Mesenchymal stem cell (in vitro differentiated cells and primary cell): ENCODE data around the gene KCNQ5.

Experiments
- DNase-seq: peaks from one replicate; pipeline ENCODE4 v3.0.0-alpha.2; 2013
- H2AFZ ChIP-seq: one replicate; pipeline ENCODE4 v1.6.1; 2013; ENCODE audit warnings: low read depth, mild to moderate bottlenecking, control low read depth, inconsistent platforms, low read length, moderate library complexity
- H2AK5ac ChIP-seq: 2 replicates; pipeline ENCODE4 v1.6.1; 2013; ENCODE audit warnings: low read length, moderate library complexity, mild to moderate bottlenecking, inconsistent platforms; ENCODE audit not compliant: severe bottlenecking
- H2BK120ac ChIP-seq: one replicate; pipeline ENCODE4 v1.6.1; 2013; ENCODE audit warnings: low read depth, mild to moderate bottlenecking, inconsistent platforms, low read length, moderate library complexity
- H2BK12ac ChIP-seq, 2 experiments: one replicate each; pipeline ENCODE4 v1.6.1; 2013; ENCODE audit warnings: inconsistent platforms in 2 of 2, low read length in 2 of 2, mild to moderate bottlenecking in 2 of 2, moderate library complexity in 2 of 2, control low read depth in 1 of 2
- H2BK15ac ChIP-seq: one replicate; pipeline ENCODE4 v1.6.1; 2013; ENCODE audit warnings: mild to moderate bottlenecking, low read depth, inconsistent platforms; ENCODE audit not compliant: poor library complexity, severe bottlenecking
- H2BK5ac ChIP-seq: 2 replicates; pipeline ENCODE4 v1.6.1; 2013; ENCODE audit warnings: low read depth, mild to moderate bottlenecking, low read length, control low read depth, inconsistent platforms; ENCODE audit not compliant: poor library complexity, severe bottlenecking
- H3K14ac ChIP-seq, 2 experiments: one replicate each; pipeline ENCODE4 v1.6.1; 2013; ENCODE audit warnings: inconsistent platforms in 2 of 2, low read length in 2 of 2, control low read depth in 1 of 2, mild to moderate bottlenecking in 1 of 2, moderate library complexity in 1 of 2
- H3K18ac ChIP-seq, 2 experiments: one replicate each; pipeline ENCODE4 v1.6.1; 2013; ENCODE audit warnings: inconsistent platforms in 2 of 2, low read length in 2 of 2, control low read depth in 1 of 2, low read depth in 1 of 2, mild to moderate bottlenecking in 1 of 2
- H3K23ac ChIP-seq, 2 experiments: one replicate each; pipeline ENCODE4 v1.6.1; 2013; ENCODE audit warnings: inconsistent platforms in 2 of 2, low read length in 2 of 2, mild to moderate bottlenecking in 2 of 2, moderate library complexity in 2 of 2, control low read depth in 1 of 2
- H3K27ac ChIP-seq: 2 replicates; pipeline ENCODE4 v1.5.1; 2013; ENCODE audit warnings: mild to moderate bottlenecking, moderate library complexity, low read length, control low read depth, inconsistent platforms; ENCODE audit not compliant: poor library complexity, severe bottlenecking
- H3K27me3 ChIP-seq, 2 experiments: 2 replicates each; pipeline versions ENCODE4 v1.6.1 to v1.7.0; 2013; ENCODE audit warnings: low read length in 2 of 2, mild to moderate bottlenecking in 2 of 2, moderate library complexity in 2 of 2, control low read depth in 1 of 2, inconsistent platforms in 1 of 2; ENCODE audit not compliant: control insufficient read depth in 1 of 2, insufficient read depth in 1 of 2
- H3K36me3 ChIP-seq, 2 experiments: 2 replicates each; pipeline versions ENCODE4 v1.6.1 to v1.7.0; 2013; ENCODE audit warnings: low read length in 2 of 2, control low read depth in 1 of 2, inconsistent platforms in 1 of 2, low read depth in 1 of 2, mild to moderate bottlenecking in 1 of 2; ENCODE audit not compliant: insufficient read depth in 2 of 2, control insufficient read depth in 1 of 2
- H3K4ac ChIP-seq, 2 experiments: one replicate each; pipeline ENCODE4 v1.6.1; 2013; ENCODE audit warnings: inconsistent platforms in 2 of 2, low read length in 2 of 2, mild to moderate bottlenecking in 2 of 2, moderate library complexity in 2 of 2, control low read depth in 1 of 2, low read depth in 1 of 2
- H3K4me1 ChIP-seq: 2 replicates; pipeline ENCODE4 v1.6.1; 2013; ENCODE audit warnings: low read depth, low read length, control low read depth; ENCODE audit not compliant: control insufficient read depth, insufficient read depth
- H3K4me2 ChIP-seq: 2 replicates; pipeline ENCODE4 v1.6.1; 2013; ENCODE audit warnings: low read length, mild to moderate bottlenecking, inconsistent platforms; ENCODE audit not compliant: poor library complexity, severe bottlenecking
- H3K4me3 ChIP-seq, 2 experiments: 2 replicates each; pipeline versions ENCODE4 v1.5.1 to v1.7.0; 2013; ENCODE audit warnings: low read length in 2 of 2, mild to moderate bottlenecking in 2 of 2, control low read depth in 1 of 2, low read depth in 1 of 2; ENCODE audit not compliant: insufficient read depth in 1 of 2
- H3K79me1 ChIP-seq: replicated peaks from 2 replicates; pipeline ENCODE4 v1.6.1; 2013; ENCODE audit warnings: mild to moderate bottlenecking, control low read depth, low read length, inconsistent platforms; ENCODE audit not compliant: poor library complexity, severe bottlenecking
- H3K9ac ChIP-seq: 2 replicates; pipeline ENCODE4 v1.7.0; 2013; ENCODE audit warnings: mild to moderate bottlenecking, low read length, moderate library complexity
- H3K9me3 ChIP-seq: 2 replicates; pipeline ENCODE4 v1.7.0; 2013; ENCODE audit warnings: mild to moderate bottlenecking, low read length; ENCODE audit not compliant: control insufficient read depth
- H4K8ac ChIP-seq: one replicate; pipeline ENCODE4 v1.6.1; 2013; ENCODE audit warnings: inconsistent platforms, mild to moderate bottlenecking, low read length, moderate library complexity
- H4K91ac ChIP-seq: one replicate; pipeline ENCODE4 v1.6.1; 2013; ENCODE audit warnings: mild to moderate bottlenecking, low read length, inconsistent platforms
- WGBS: methylation state at CpG from one replicate; pipeline ENCODE4 v1.1.7; 2013; ENCODE audit warnings: mixed read lengths; 5-methylcytosine and 5-hydroxymethylcytosine counted together

The KCNQ5 gene

GRCh38 chr6:72850469-72850868, 228.6 kb downstream of the KCNQ5 start:
- Histone ChIP-seq H3K27me3 (no peaks in the 10 kb centered on the region), H3K4me1 (no peaks in the 10 kb centered on the region), H4K8ac (no peak overlapping the region), H2BK12ac (no peak overlapping the region), H2BK120ac (no peak overlapping the region), H3K4ac (no peak overlapping the region), H2AFZ (no peak overlapping the region), H3K9me3 (no peaks in the 10 kb centered on the region), H3K79me1 (no peaks in the 10 kb centered on the region), H3K23ac (no peak overlapping the region), H2BK5ac (no peak overlapping the region), H3K4me2 (no peak overlapping the region), H2BK15ac (no peak overlapping the region), H3K36me3 (no peaks in the 10 kb centered on the region), H3K4me3 (no peak overlapping the region), H4K91ac (no peak overlapping the region), H3K14ac (no peak overlapping the region), H2AK5ac (no peak overlapping the region), H3K9ac (no peak overlapping the region), H3K18ac (no peak overlapping the region), H3K27ac (no peak overlapping the region)
- WGBS = no CpG with 5 or more reads among the region's 1 CpG
- DNase-seq = no peak

GRCh38 chr6:72855471-72855870, 233.6 kb downstream of the KCNQ5 start:
- Histone ChIP-seq H2BK12ac (no peak overlapping the region), H3K4ac (no peak overlapping the region), H3K23ac (no peak overlapping the region), H3K4me3 (no peak overlapping the region), H3K79me1 (no peaks in the 10 kb centered on the region), H3K4me2 (no peak overlapping the region), H3K14ac (no peak overlapping the region), H2BK120ac (no peak overlapping the region), H3K9ac (no peak overlapping the region), H2BK15ac (no peak overlapping the region), H3K27ac (no peak overlapping the region), H4K91ac (no peak overlapping the region), H2BK5ac (no peak overlapping the region), H4K8ac (no peak overlapping the region), H3K18ac (no peak overlapping the region), H3K4me1 (no peaks in the 10 kb centered on the region), H3K9me3 (no peaks in the 10 kb centered on the region), H3K36me3 (no peaks in the 10 kb centered on the region), H3K27me3 (no peaks in the 10 kb centered on the region), H2AFZ (no peak overlapping the region), H2AK5ac (no peak overlapping the region)
- WGBS = 88% methylated on average over 1 of the region's 2 CpGs
- no peak for DNase-seq

GRCh38 chr6:72856801-72857200, 234.9 kb downstream of the KCNQ5 start:
- Histone ChIP-seq H3K14ac (no peak overlapping the region), H4K8ac (no peak overlapping the region), H4K91ac (no peak overlapping the region), H3K36me3 (no peaks in the 10 kb centered on the region), H2AFZ (no peak overlapping the region), H3K4me2 (no peak overlapping the region), H2BK120ac (no peak overlapping the region), H3K9ac (no peak overlapping the region), H3K23ac (no peak overlapping the region), H3K27ac (no peak overlapping the region), H3K4me3 (no peak overlapping the region), H2AK5ac (no peak overlapping the region), H3K4ac (no peak overlapping the region), H3K18ac (no peak overlapping the region), H3K79me1 (no peaks in the 10 kb centered on the region), H3K4me1 (no peaks in the 10 kb centered on the region), H3K27me3 (no peaks in the 10 kb centered on the region), H2BK5ac (no peak overlapping the region), H2BK15ac (no peak overlapping the region), H3K9me3 (no peaks in the 10 kb centered on the region), H2BK12ac (no peak overlapping the region)
- WGBS = 94% methylated on average over 2 of the region's 3 CpGs
- DNase-seq = no peak

- Histone ChIP-seq H3K79me1 (no peaks in the 10 kb centered on the region), H4K91ac (no peak overlapping the region), H3K9ac (no peak overlapping the region), H3K18ac (no peak overlapping the region), H2AK5ac (no peak overlapping the region), H2BK12ac (no peak overlapping the region), H3K27me3 (no peaks in the 10 kb centered on the region), H3K36me3 (no peaks in the 10 kb centered on the region), H2BK120ac (no peak overlapping the region), H2BK5ac (no peak overlapping the region), H2AFZ (no peak overlapping the region), H2BK15ac (no peak overlapping the region), H3K4me3 (no peak overlapping the region), H3K14ac (no peak overlapping the region), H3K4me2 (no peak overlapping the region), H3K9me3 (no peaks in the 10 kb centered on the region), H3K4me1 (no peaks in the 10 kb centered on the region), H4K8ac (no peak overlapping the region), H3K4ac (no peak overlapping the region), H3K23ac (no peak overlapping the region), H3K27ac (no peak overlapping the region)
- no CpG with 5 or more reads among the region's 4 CpGs for WGBS
- DNase-seq = peak; percentile 17
These were observed 236.1 kb downstream of the KCNQ5 start for GRCh38 chr6:72857791-72858585.
